ENCODE results near the gene KRT78. TPM values are rescaled to one million over a fixed set of nuclear protein-coding genes. Genes with fewer than 3 reads are reported as not detected.

Gene KRT78
- total and polyA plus RNA-seq, 8 donors: 0.14 to 0.21 (median 0.14) TPM; not detected in 5

- no peaks in the 10 kb centered on the region for H3K36me3 ChIP-seq
- no peak overlapping the region for H3K27ac ChIP-seq
- no peaks in the 10 kb centered on the region for H3K9me3 ChIP-seq
- DNase-seq (no peak), ATAC-seq (no peak)
- H3K4me3 ChIP-seq: no peak overlapping the region
- intact Hi-C loops (cut with DNase I): no loop called here
- no peaks in the 10 kb centered on the region for H3K4me1 ChIP-seq
- TF ChIP-seq CTCF (IDR thresholded peaks at IDR 0.05): no peak
- H3K27me3 ChIP-seq: peaks cover 0 to 65% of the 10 kb centered on the region in 2 donors
Observed at GRCh38 chr12:52839436-52840105, 9.2 kb downstream of the KRT78 start.

GRCh38 chr12:52838609-52839435 lies 10.0 kb downstream of the KRT78 start:
- H3K27me3 ChIP-seq: peaks cover 0 to 72% of the 10 kb centered on the region in 2 donors
- no peak overlapping the region for H3K4me3 ChIP-seq
- DNase-seq (no peak), ATAC-seq (no peak)
- intact Hi-C loops (cut with DNase I): no loop called here
- H3K27ac ChIP-seq: no peak overlapping the region
- TF ChIP-seq CTCF (IDR thresholded peaks at IDR 0.05): no peak
- no peaks in the 10 kb centered on the region for H3K9me3 ChIP-seq
- no peaks in the 10 kb centered on the region for H3K4me1 ChIP-seq
- no peaks in the 10 kb centered on the region for H3K36me3 ChIP-seq

GRCh38 chr12:52837781-52838608 lies 10.8 kb downstream of the KRT78 start:
- no peaks in the 10 kb centered on the region for H3K36me3 ChIP-seq
- no peak for TF ChIP-seq CTCF (IDR thresholded peaks at IDR 0.05)
- H3K4me3 ChIP-seq: no peak overlapping the region
- H3K27ac ChIP-seq: no peak overlapping the region
- DNase-seq (no peak), ATAC-seq (no peak)
- no peaks in the 10 kb centered on the region for H3K9me3 ChIP-seq
- H3K4me1 ChIP-seq: no peaks in the 10 kb centered on the region
- peaks cover 0 to 80% of the 10 kb centered on the region in 2 donors for H3K27me3 ChIP-seq
- intact Hi-C loops (cut with DNase I): no loop called here

GRCh38 chr12:52837413-52837741 lies 11.4 kb downstream of the KRT78 start:
- ATAC-seq: peak; percentile 20
- Histone ChIP-seq H3K27me3 (peaks cover 0 to 87% of the 10 kb centered on the region in 2 donors), H3K4me1 (no peaks in the 10 kb centered on the region), H3K27ac (no peak overlapping the region), H3K4me3 (no peak overlapping the region), H3K36me3 (no peaks in the 10 kb centered on the region), H3K9me3 (no peaks in the 10 kb centered on the region)
- intact Hi-C loops (cut with DNase I): no loop called here
- TF ChIP-seq CTCF (IDR thresholded peaks at IDR 0.05): no peak
- no peak for DNase-seq

Measured in left lung (tissue), 10 donors.